Activated CD8-positive, alpha-beta T cell treated with anti-CD3 and anti-CD28 coated beads for 36 hours (primary cell): Measurements from ENCODE around the gene FAM83B. TPM values are rescaled to one million over a fixed set of nuclear protein-coding genes. Genes with fewer than 3 reads are reported as not detected.

ENCODE experiments used
- ATAC-seq: fragments of 200-7000 bp; cut with Tn5 transposase; one replicate; pipeline ENCODE4 v1.10.0; 2021; ENCODE audit warnings: mild to moderate bottlenecking, moderate library complexity
- CTCF ChIA-PET: fragments of 350-600 bp; sonication (Branson Sonifier 250); formaldehyde crosslinking; loops from one replicate; lab custom pipeline; 2021; ENCODE audit warnings: antibody characterized with exemption; lab: Charles Lee
- POLR2A ChIA-PET: fragments of 350-600 bp; sonication (Branson Sonifier 250); formaldehyde crosslinking; loops from one replicate; lab custom pipeline; 2021; ENCODE audit warnings: antibody characterized with exemption; lab: Charles Lee
- DNase-seq: peaks from one replicate; pipeline ENCODE4 v3.0.0-alpha.2; 2020
- H3K27ac Mint-ChIP-seq: one replicate; pipeline ENCODE4 v1.8.0; 2021; ENCODE audit warnings: mild to moderate bottlenecking, mixed read lengths
- H3K27me3 Mint-ChIP-seq: one replicate; pipeline ENCODE4 v1.8.0; 2021; ENCODE audit warnings: mixed read lengths
- H3K36me3 Mint-ChIP-seq: one replicate; pipeline ENCODE4 v1.8.0; 2021; ENCODE audit warnings: low read depth, mixed read lengths
- H3K4me1 Mint-ChIP-seq: one replicate; pipeline ENCODE4 v1.8.0; 2021; ENCODE audit warnings: low read depth, mixed read lengths
- H3K4me3 Mint-ChIP-seq: one replicate; pipeline ENCODE4 v1.8.0; 2021; ENCODE audit warnings: mild to moderate bottlenecking, moderate library complexity, mixed read lengths
- H3K9me3 Mint-ChIP-seq: one replicate; pipeline ENCODE4 v1.8.0; 2021; ENCODE audit warnings: mixed read lengths
- intact Hi-C: fragments of 100-400 bp; cut with micrococcal nuclease; formaldehyde crosslinking; loops from one replicate; pipeline ENCODE4 v1.10.0; 2022
- total RNA-seq, 2 experiments: library from RNA; stranded (reverse); gene quantifications; one replicate each; pipeline ENCODE4 v1.2.3, GENCODE V29; 2021
- TF ChIP-seq, protein P1 (sequence below): fragments of 200-600 bp; IDR thresholded peaks from one replicate; pipeline ENCODE4 v1.8.0; 2022; ENCODE audit warnings: antibody characterized with exemption, mild to moderate bottlenecking

Gene FAM83B
- total RNA-seq, 2 experiments from 2014 or later, result not detected

DNA sequence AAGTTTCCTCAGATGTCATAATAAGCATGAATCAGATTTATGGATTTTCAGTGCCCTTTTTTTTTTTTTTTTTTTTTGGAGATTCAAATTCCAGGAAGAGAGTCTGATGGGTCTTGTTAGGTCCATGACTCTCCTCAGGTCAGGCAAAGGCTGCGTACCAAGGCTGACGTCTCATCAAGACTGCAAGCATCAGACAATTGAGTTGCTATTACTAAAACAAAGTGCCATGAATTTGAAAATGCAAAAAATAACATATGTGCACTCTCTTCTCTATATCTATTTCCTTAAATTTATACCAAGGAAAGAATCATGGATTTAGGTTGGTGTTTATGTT is 134.7 kb downstream of the FAM83B start:
- Mint-ChIP-seq H3K36me3 (no peaks in the 10 kb centered on the region), H3K4me3 (no peak overlapping the region), H3K27ac (no peak overlapping the region), H3K4me1 (no peaks in the 10 kb centered on the region), H3K9me3 (peaks cover 10% of the 10 kb centered on the region), H3K27me3 (no peaks in the 10 kb centered on the region)
- ATAC-seq (no peak), DNase-seq (no peak)
- ChIA-PET POLR2A (no interaction called here), CTCF (interaction anchor here (0.7 kb wide), 1 partner anchor 28 kb away, joined by 3 read pairs; no protein-coding TSS in a partner anchor)
- intact Hi-C loops, result no loop called here
- TF ChIP-seq, protein P1, sequence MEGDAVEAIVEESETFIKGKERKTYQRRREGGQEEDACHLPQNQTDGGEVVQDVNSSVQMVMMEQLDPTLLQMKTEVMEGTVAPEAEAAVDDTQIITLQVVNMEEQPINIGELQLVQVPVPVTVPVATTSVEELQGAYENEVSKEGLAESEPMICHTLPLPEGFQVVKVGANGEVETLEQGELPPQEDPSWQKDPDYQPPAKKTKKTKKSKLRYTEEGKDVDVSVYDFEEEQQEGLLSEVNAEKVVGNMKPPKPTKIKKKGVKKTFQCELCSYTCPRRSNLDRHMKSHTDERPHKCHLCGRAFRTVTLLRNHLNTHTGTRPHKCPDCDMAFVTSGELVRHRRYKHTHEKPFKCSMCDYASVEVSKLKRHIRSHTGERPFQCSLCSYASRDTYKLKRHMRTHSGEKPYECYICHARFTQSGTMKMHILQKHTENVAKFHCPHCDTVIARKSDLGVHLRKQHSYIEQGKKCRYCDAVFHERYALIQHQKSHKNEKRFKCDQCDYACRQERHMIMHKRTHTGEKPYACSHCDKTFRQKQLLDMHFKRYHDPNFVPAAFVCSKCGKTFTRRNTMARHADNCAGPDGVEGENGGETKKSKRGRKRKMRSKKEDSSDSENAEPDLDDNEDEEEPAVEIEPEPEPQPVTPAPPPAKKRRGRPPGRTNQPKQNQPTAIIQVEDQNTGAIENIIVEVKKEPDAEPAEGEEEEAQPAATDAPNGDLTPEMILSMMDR, result no peak

DNA sequence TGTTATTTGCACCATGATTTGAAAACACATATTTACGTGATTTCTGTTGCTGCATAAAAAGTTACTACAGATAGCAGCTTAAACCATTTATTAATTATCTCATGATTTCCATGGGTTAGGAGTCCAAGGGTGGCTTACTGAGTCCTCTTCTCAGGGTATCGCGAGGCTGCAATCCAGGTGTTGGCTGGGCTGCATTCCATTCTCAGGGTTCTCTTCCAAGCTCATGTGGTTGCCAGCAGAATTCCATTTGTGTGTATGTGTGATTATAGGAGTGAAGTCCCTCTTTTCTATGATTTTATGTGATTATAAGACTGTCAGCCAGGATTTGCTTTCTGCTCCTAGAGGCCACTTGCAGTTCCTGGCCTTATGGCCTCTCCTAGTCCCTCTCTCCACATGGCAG is 135.1 kb downstream of the FAM83B start:
- Mint-ChIP-seq H3K4me1 (no peaks in the 10 kb centered on the region), H3K27ac (no peak overlapping the region), H3K9me3 (peaks cover 14% of the 10 kb centered on the region), H3K4me3 (no peak overlapping the region), H3K27me3 (no peaks in the 10 kb centered on the region), H3K36me3 (no peaks in the 10 kb centered on the region)
- ATAC-seq (no peak), DNase-seq (no peak)
- TF ChIP-seq, protein P1, result no peak
- ChIA-PET POLR2A (no interaction called here), CTCF (interaction anchor here (0.7 kb wide), 1 partner anchor 28 kb away, joined by 3 read pairs; no protein-coding TSS in a partner anchor)
- intact Hi-C loops, result no loop called here

DNA sequence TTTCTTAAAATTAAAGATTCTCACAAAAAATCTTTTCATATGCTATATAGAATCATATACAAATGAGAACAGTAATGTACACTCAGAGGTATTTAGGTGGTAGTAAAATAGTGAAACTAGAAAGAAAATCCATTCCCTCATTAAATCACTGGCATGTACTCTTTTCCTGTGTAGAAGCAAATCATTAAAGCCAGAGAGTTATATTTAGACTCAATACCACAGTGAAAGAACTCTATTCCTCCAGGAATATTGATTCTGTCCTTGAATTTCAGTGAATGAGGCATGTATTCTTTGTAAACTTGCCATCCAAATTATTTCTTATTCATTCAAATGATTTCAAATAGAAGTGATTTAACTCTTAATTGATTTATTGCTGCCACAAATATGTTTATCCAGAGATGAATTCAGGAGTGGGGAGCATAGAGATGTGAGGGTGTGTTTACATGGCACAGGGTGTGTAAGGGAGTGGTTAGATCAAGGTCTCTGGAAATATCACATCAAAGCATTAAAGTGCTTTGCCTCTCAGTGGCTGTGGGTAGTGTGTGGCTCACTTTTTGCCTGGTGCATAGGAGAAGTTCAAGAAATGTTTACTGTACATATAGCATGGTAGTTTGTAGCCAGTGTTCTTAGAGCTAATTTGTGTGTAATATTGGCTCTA is 141.2 kb downstream of the FAM83B start:
- no peak overlapping the region for H3K4me3 Mint-ChIP-seq
- H3K9me3 Mint-ChIP-seq, result peaks cover 17% of the 10 kb centered on the region
- H3K27me3 Mint-ChIP-seq, result no peaks in the 10 kb centered on the region
- TF ChIP-seq, protein P1, result no peak
- ChIA-PET POLR2A (no interaction called here), CTCF (no interaction called here)
- no peak overlapping the region for H3K27ac Mint-ChIP-seq
- ATAC-seq (no peak), DNase-seq (no peak)
- no peaks in the 10 kb centered on the region for H3K36me3 Mint-ChIP-seq
- H3K4me1 Mint-ChIP-seq, result no peaks in the 10 kb centered on the region
- intact Hi-C loops, result no loop called here

DNA sequence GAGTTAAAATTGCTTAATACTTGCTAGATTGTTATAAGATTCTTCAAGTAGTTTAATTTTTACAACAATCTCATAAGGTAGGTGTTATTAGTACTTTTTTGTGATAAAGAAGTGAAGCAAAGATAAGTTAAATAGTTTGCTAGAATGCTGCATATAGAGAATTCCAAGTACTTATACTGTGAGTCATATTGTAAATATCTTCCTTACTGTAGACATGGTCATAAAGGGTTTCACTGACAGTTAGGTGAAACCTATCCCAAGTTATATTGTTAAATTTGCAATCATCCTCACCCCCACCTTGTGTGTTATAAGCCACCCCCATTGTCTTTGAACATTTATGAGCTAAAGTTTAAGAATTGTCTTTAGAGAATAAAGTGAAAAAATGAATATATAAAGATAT is 142.0 kb downstream of the FAM83B start:
- Mint-ChIP-seq H3K27me3 (no peaks in the 10 kb centered on the region), H3K36me3 (no peaks in the 10 kb centered on the region), H3K27ac (no peak overlapping the region), H3K4me1 (no peaks in the 10 kb centered on the region), H3K9me3 (peaks cover 18% of the 10 kb centered on the region), H3K4me3 (no peak overlapping the region)
- TF ChIP-seq, protein P1, result no peak
- ATAC-seq, result no peak
- no peak for DNase-seq
- intact Hi-C loops, result no loop called here
- ChIA-PET POLR2A (no interaction called here), CTCF (no interaction called here)

DNA sequence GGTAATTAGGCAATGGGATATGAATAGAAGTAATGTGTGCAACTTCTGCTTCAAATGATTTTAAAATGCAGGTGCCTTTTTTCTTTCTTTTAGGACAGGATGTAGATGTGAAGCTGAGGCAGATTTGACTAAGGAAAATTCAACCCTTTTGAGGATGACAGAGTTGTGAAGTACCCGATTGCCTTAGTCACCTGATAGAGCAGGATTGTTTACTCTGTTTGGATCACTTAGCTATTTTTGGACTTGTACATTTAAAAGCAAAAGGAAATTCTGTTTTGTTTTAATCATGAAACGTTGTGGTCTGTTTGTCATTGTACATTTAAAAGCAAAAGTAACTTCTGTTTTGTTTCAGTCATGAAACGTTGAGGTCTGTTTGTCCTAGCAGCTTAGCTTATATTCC is 143.4 kb downstream of the FAM83B start:
- no peaks in the 10 kb centered on the region for H3K36me3 Mint-ChIP-seq
- intact Hi-C loops, result no loop called here
- H3K27me3 Mint-ChIP-seq, result no peaks in the 10 kb centered on the region
- TF ChIP-seq, protein P1, result no peak
- CTCF ChIA-PET, result no interaction called here
- no peak overlapping the region for H3K27ac Mint-ChIP-seq
- H3K4me1 Mint-ChIP-seq, result no peaks in the 10 kb centered on the region
- ATAC-seq, result no peak
- H3K4me3 Mint-ChIP-seq, result no peak overlapping the region
- peaks cover 15% of the 10 kb centered on the region for H3K9me3 Mint-ChIP-seq
- POLR2A ChIA-PET, result interaction anchor here (0.7 kb wide), 1 partner anchor 10 kb away, joined by 3 read pairs; no protein-coding TSS in a partner anchor
- DNase-seq, result no peak
